Neuron (in vitro differentiated cells): ENCODE measurements around the gene ZNF692.
A peak's percentile ranks its signal among the peaks of the same experiment; 100 is the strongest.

ENCODE experiments used
- H2AFZ ChIP-seq: one replicate; pipeline ENCODE4 v1.6.1; 2013; ENCODE audit warnings: low read depth, mild to moderate bottlenecking, inconsistent platforms, low read length, moderate library complexity
- H3K27me3 ChIP-seq: one replicate; pipeline ENCODE4 v1.6.1; 2013; ENCODE audit warnings: low read length; ENCODE audit not compliant: insufficient read depth
- H3K36me3 ChIP-seq: one replicate; pipeline ENCODE4 v1.6.1; 2013; ENCODE audit warnings: low read length; ENCODE audit not compliant: insufficient read depth
- H3K4me1 ChIP-seq: one replicate; pipeline ENCODE4 v1.6.1; 2013; ENCODE audit warnings: low read length; ENCODE audit not compliant: insufficient read depth
- H3K4me3 ChIP-seq: 2 replicates; pipeline ENCODE4 v1.5.1; 2013; ENCODE audit warnings: mild to moderate bottlenecking, low read length, moderate library complexity
- H3K9me3 ChIP-seq: one replicate; pipeline ENCODE4 v1.6.1; 2013; ENCODE audit warnings: low read length

Gene ZNF692, protein sequence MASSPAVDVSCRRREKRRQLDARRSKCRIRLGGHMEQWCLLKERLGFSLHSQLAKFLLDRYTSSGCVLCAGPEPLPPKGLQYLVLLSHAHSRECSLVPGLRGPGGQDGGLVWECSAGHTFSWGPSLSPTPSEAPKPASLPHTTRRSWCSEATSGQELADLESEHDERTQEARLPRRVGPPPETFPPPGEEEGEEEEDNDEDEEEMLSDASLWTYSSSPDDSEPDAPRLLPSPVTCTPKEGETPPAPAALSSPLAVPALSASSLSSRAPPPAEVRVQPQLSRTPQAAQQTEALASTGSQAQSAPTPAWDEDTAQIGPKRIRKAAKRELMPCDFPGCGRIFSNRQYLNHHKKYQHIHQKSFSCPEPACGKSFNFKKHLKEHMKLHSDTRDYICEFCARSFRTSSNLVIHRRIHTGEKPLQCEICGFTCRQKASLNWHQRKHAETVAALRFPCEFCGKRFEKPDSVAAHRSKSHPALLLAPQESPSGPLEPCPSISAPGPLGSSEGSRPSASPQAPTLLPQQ

DNA sequence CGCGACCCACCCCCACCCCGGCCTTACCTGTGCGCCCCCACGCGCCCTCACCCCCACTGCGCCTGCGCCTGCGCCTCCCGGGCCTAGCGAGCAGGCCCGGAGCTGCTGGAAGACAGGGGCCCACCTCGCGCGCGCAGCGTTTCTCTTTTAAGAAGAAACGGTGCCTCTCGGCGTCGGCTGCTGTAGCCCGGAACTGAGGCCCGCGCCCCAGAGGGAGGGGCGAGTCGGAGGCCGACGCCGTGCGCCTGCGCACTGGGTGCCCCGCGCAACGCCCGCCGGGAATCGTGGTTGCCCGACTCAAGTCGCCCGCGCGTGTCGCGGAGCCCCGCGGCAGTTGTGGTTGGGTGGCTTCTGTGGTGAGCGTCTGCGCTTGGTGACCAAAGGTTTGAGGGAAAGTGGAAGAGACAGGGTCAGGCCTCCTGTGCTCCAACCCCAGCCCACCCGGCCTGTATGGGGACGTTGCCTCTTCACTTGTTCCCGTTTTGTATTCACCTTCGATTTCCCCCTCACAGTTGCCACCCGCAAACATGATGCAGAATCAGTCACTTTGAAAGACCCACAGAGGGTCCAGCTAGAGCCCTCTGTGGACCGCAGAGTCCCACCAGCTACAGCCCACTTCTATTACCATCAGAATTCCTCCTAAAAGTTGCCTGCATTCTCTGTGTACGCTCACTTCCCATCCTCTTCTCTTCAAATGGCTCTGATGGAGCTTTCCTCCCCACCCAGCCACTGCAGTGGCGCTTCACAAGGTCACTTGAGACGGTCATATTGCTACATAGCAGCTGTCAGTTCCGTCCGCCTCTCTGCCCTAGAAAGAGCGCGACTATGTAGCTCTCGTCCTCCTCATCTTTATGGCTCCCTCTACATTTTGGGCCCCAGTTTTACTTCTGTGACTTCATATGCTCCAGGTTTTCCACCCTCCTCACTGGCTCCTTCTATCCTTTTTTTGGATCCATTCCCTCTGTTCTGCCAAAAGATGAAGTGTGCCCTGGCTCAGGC is at the start of gene ZNF692:
Gene ZNF692, minus strand, starts transcription at position 195 of the 999 bp plus-strand sequence. CDS start 776 bp downstream, outside the sequence.
- Histone ChIP-seq H3K9me3 (no peaks in the 10 kb centered on the region), H2AFZ (peak within 1 kb of the TSS; percentile 53), H3K4me3 (peak within 1 kb of the TSS; percentile 81), H3K36me3 (peaks cover 12% of the 10 kb centered on the region), H3K27me3 (peaks cover 17% of the 10 kb centered on the region), H3K4me1 (peaks cover 24% of the 10 kb centered on the region)

DNA sequence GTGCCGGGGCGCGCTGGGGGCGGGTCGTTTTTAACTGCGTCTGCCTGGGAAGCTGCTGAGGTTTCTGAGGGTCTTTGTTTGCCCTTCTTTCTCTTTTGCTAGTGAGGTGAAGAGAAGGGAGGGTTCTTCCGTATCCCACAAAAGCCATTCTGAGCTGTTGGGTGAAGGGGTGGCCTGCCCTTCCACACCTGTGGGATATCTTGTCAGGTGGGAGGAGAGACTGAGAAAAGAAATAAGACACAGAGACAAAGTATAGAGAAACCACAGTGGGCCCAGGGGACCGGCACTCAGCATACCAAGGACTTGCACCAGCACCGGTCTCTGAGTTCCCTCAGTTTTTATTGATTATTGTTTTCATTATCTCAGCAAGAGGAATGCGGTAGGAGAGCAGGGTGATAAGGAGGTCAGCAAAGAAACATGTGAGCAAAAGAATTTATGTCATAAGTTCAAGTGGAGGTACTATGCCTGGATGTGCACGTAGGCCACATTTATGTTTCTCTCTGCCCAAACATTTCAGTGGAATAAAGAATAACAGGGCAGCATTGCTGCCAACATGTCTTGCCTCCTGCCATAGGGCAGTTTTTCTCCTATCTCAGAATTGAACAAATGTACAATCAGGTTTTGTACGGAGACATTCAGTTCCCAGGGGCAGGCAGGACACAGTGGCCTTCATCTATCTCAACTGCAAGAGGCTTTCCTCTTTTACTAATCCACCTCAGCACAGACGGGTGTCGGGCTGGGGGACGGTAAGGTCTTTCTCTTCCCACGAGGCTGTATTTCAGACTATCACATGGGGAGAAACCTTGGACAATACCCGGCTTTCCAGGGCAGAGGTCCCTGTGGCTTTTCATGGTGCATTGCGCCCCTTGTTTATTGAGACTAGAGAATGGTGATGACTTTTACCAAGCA is 48.1 kb upstream of the ZNF692 start:
- Histone ChIP-seq H2AFZ (no peak overlapping the region), H3K36me3 (no peaks in the 10 kb centered on the region), H3K9me3 (no peaks in the 10 kb centered on the region), H3K27me3 (no peaks in the 10 kb centered on the region), H3K4me1 (peaks cover 14% of the 10 kb centered on the region), H3K4me3 (peak overlapping the region; percentile 89)

DNA sequence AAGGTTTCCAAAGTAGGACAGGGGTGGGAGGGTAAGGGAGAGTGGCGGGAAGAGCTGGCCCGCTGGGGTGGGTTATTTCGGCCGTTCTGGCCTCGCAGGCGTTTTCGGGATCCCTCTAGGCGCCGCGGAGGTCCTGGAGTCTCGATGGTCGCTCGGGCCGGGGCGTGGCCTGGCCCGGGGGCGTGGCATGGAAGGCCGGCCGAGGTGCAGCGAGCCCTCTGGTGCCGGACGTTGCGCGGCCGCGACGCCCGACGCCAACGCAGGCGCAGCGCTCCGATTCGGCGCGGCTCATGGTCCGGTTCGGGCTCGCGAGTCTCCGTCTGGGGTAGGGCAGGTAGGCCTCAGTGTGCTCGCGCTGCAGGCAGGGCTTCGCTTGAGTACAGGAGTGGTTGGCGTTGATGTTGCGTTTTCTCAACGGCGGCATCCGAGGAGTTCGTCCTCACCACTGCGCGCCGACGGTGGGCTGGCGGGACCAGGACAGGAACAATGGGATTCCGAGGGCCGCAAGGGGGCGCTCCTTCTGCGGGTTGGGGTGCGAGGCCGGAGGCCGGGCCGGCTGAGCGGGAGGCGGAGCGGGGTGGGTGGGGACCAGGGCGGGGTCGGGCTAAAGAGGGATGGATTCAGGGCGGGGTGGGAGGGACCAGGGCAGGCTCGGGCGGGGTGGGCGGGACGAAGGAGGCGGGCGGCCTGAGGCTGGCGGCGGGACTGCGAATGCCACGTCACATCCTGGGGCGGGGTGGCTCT is 47.3 kb upstream of the ZNF692 start, which contains the start of gene PGBD2:
Gene PGBD2, plus strand, starts transcription at position 227 of the 744 bp plus-strand sequence. CDS start 7,628 bp downstream, outside the sequence.
- H3K9me3 ChIP-seq: no peaks in the 10 kb centered on the region
- H2AFZ ChIP-seq: peak within 1 kb of the TSS; percentile 21
- H3K4me3 ChIP-seq: peak within 1 kb of the TSS; percentile 89
- no peaks in the 10 kb centered on the region for H3K27me3 ChIP-seq
- peaks cover 14% of the 10 kb centered on the region for H3K4me1 ChIP-seq
- no peaks in the 10 kb centered on the region for H3K36me3 ChIP-seq

DNA sequence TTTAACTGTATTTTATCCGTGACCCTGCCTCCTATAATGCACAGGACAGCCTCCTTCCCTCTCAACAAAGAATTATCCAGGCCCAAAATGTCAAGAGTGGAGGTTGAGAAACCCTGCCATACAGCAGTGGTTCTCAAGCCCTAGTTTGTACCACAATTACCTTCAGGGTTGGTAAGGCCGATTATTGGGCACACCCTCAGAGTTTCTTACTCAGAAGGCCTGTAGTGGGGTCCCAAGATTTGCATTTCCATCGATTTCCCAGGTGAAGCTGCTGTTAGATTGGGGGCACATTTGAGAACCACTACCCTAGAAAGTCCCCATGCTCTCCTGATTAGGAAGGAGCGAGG is 46.8 kb upstream of the ZNF692 start:
- Histone ChIP-seq H3K36me3 (no peaks in the 10 kb centered on the region), H3K9me3 (no peaks in the 10 kb centered on the region), H3K27me3 (no peaks in the 10 kb centered on the region), H3K4me1 (peaks cover 14% of the 10 kb centered on the region), H2AFZ (peak overlapping the region; percentile 21), H3K4me3 (peak overlapping the region; percentile 56)

DNA sequence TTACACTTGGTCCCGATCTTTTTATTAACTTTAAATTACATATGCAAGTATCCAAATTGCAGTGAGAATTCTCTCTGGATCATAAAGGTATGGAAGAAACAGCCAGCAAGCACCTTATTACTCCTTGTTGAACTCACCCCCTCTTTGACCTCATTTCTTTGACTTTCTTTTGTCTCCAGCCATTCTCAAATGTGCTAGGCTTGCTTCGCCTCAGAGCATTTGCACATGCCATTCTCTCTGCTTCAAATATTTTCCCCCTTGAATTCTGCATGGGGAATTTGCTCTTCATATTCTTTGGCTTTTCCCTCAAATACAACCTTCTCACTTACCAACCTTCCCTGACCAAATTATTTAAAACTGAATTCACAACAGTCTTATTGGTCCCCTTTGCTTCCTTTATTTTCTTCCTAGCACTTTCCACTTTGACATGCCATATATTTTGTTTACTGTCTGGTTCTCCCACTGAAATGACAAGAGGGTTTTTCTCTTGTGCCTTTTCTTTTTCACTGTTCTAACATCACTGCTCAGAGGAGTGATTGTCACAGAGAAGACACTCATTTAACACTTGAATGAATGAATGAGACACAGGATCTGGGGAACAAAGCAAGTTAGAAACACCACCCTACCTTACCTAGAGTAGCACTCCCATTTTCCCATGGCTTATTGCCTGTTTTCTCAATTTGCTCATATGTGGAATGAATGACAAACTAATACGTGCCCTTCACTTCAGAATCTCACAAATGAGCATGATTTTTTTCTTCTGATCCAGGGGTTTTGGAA is 45.7 kb upstream of the ZNF692 start:
- no peaks in the 10 kb centered on the region for H3K27me3 ChIP-seq
- peaks cover 14% of the 10 kb centered on the region for H3K4me1 ChIP-seq
- H3K9me3 ChIP-seq: no peaks in the 10 kb centered on the region
- peak overlapping the region; percentile 21 for H2AFZ ChIP-seq
- H3K4me3 ChIP-seq: no peak overlapping the region
- H3K36me3 ChIP-seq: no peaks in the 10 kb centered on the region

DNA sequence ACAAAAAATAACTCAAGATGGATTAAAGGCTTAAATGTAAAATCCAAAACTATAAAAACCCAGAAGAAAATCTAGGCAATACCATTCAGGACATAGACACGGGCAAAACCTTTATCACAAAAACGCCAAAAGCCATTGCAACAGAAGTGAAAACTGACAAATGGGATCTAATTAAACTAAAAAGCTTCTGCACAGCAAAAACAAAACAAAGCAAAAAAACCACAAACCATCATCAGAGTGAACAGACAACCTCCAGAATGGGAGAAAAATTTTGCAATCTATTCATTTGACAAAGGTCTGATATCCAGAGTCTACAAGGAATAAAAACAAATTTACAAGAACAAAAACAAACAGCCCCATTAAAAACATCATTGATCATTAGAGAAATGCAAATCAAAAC is 42.7 kb upstream of the ZNF692 start:
- H3K9me3 ChIP-seq: no peaks in the 10 kb centered on the region
- no peak overlapping the region for H3K4me3 ChIP-seq
- H3K27me3 ChIP-seq: no peaks in the 10 kb centered on the region
- peaks cover 7% of the 10 kb centered on the region for H3K4me1 ChIP-seq
- H2AFZ ChIP-seq: no peak overlapping the region
- no peaks in the 10 kb centered on the region for H3K36me3 ChIP-seq

DNA sequence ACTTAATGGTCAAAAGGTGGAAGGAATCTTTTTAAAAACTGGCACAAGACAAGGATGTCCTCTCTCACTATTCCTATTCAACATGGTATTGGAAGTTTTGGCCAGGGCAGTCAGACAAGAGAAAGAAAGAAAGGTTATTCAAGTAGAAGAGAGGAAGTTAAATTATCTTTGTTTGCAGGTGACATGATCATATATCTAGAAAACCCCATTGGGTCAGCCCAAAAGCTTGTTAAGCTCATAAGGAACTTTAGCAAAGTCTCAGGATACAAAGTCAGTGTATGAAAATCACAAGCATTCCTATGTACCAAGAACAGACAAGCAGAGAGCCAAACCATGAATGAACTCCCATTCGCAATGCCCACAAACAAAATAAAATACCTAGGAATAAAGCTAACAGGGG is 41.8 kb upstream of the ZNF692 start:
- H3K4me3 ChIP-seq: no peak overlapping the region
- no peaks in the 10 kb centered on the region for H3K36me3 ChIP-seq
- no peak overlapping the region for H2AFZ ChIP-seq
- H3K4me1 ChIP-seq: peaks cover 6% of the 10 kb centered on the region
- no peaks in the 10 kb centered on the region for H3K27me3 ChIP-seq
- H3K9me3 ChIP-seq: no peaks in the 10 kb centered on the region

DNA sequence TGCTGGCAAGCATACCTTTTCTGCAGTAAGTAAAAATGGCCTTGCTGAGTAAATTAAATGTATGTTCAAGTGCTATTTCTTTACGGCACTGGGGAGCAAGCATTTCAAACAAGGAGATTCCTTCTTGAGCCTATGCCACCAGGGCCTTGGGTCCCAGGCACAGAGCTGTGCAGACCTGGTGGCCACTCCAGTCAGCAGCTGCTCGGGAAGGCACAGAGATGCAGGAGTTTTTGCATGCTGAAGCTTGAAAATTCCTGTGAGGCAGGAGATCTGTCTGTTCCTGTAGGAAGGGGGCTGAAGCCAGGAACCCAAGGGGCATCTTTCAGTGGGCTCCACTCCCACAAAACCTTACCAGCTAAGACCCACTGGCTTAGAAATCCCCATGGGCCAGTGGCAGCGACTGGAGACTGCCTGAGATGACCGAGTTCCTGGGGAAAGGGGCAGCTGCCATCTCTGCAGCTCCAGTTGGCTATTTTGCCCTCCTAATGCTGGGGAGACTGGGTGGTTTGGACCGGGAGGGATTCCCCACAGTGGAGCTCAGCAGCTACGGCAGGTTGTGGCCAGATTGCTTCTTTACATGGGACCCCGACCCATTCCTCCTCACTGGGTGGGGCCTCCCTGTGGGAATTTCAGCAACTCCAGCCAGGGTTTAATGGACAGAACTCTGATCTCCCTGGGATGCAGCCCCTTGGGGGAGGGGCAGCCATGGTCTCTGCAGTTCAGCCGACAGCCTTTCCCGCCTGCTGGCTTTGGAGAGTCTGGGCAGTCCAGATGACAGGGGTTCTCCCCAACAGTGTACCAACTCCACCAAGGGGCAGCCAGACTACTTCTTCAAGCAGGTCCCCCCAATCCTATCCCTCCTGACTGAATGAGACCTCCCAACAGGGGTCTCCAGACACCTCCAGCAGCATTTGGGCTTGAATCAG is 38.8 kb upstream of the ZNF692 start:
- Histone ChIP-seq H3K4me3 (no peak overlapping the region), H3K4me1 (no peaks in the 10 kb centered on the region), H3K9me3 (no peaks in the 10 kb centered on the region), H2AFZ (no peak overlapping the region), H3K27me3 (no peaks in the 10 kb centered on the region), H3K36me3 (no peaks in the 10 kb centered on the region)

DNA sequence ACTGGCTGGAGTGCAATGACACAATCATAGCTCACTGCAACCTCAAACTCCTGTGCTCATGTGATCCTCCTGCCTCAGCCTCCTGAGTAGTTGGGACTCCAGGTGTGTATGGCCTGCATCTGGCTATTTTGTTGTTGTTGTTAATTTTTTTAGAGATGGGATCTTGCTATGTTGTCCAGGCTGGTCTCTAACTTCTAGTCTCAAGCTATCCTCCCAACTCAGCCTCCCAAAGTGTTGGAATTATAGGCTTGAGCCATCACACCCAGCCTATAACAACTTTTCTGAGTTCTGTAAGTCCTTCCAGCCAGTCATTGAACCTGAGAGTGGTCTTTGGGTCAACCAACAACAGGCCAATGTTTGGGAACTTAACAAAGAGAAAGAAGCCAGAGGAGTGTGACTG is 36.0 kb upstream of the ZNF692 start:
- Histone ChIP-seq H3K4me1 (no peaks in the 10 kb centered on the region), H3K36me3 (no peaks in the 10 kb centered on the region), H3K27me3 (no peaks in the 10 kb centered on the region), H3K4me3 (no peak overlapping the region), H3K9me3 (no peaks in the 10 kb centered on the region), H2AFZ (no peak overlapping the region)

DNA sequence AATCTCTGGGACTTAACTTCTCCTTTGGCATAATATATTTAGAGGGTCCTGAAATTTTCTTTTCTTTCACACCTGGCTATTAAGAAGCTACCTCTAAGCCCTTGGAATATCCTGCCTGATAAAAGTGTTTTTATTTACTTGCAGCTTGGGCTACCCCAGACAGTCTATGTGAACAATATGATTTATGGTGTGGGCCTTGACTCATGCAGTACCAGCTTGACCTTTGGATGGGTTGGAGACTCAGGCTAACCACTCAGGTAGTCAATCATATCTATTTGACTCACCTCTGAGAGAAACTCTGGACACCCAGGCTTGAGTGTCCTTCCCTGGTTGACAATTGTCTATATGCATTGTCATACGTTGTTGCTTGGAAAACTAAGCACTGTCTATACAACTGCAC is 33.7 kb upstream of the ZNF692 start:
- H3K36me3 ChIP-seq: no peaks in the 10 kb centered on the region
- no peaks in the 10 kb centered on the region for H3K27me3 ChIP-seq
- H3K9me3 ChIP-seq: no peaks in the 10 kb centered on the region
- no peaks in the 10 kb centered on the region for H3K4me1 ChIP-seq
- H3K4me3 ChIP-seq: no peak overlapping the region
- no peak overlapping the region for H2AFZ ChIP-seq
